NT2/D1 (cell line): Measurements from ENCODE around the gene ADGRD1.

ENCODE experiments used
- DNase-seq: peaks from one replicate; pipeline ENCODE4 v3.0.0-alpha.2; 2011; ENCODE audit warnings: low read depth, low spot score
- H3K27me3 ChIP-seq: 2 replicates; pipeline ENCODE4 v1.6.0; 2011; ENCODE audit warnings: mild to moderate bottlenecking; ENCODE audit not compliant: insufficient read length, insufficient read depth
- H3K36me3 ChIP-seq: 2 replicates; pipeline ENCODE4 v1.6.1; 2011; ENCODE audit warnings: mild to moderate bottlenecking, low read length, mixed read lengths; ENCODE audit not compliant: insufficient read depth, insufficient read length
- H3K4me1 ChIP-seq: 2 replicates; pipeline ENCODE4 v1.5.1; 2011; ENCODE audit not compliant: insufficient read depth, insufficient read length
- H3K4me3 ChIP-seq: 2 replicates; pipeline ENCODE4 v1.5.1; 2011; ENCODE audit warnings: low read depth; ENCODE audit not compliant: insufficient read length
- H3K9ac ChIP-seq: 2 replicates; pipeline ENCODE4 v1.6.0; 2011; ENCODE audit warnings: low read depth; ENCODE audit not compliant: insufficient read length
- H3K9me3 ChIP-seq: 2 replicates; pipeline ENCODE4 v1.5.1; 2011; ENCODE audit warnings: mild to moderate bottlenecking, low read length; ENCODE audit not compliant: insufficient read depth
- SUZ12 ChIP-seq: IDR thresholded peaks from 2 replicates; pipeline ENCODE4 v1.6.1; 2011; ENCODE audit not compliant: insufficient read length, insufficient read depth; ENCODE audit errors: extremely low read depth
- YY1 ChIP-seq: IDR thresholded peaks from 2 replicates; pipeline ENCODE4 v1.6.1; 2011; ENCODE audit not compliant: insufficient read length, insufficient read depth
- ZNF274 ChIP-seq: IDR thresholded peaks from 2 replicates; pipeline ENCODE4 v1.6.1; 2011; ENCODE audit warnings: mild to moderate bottlenecking, low read depth, low read length

The ADGRD1 gene

DNA sequence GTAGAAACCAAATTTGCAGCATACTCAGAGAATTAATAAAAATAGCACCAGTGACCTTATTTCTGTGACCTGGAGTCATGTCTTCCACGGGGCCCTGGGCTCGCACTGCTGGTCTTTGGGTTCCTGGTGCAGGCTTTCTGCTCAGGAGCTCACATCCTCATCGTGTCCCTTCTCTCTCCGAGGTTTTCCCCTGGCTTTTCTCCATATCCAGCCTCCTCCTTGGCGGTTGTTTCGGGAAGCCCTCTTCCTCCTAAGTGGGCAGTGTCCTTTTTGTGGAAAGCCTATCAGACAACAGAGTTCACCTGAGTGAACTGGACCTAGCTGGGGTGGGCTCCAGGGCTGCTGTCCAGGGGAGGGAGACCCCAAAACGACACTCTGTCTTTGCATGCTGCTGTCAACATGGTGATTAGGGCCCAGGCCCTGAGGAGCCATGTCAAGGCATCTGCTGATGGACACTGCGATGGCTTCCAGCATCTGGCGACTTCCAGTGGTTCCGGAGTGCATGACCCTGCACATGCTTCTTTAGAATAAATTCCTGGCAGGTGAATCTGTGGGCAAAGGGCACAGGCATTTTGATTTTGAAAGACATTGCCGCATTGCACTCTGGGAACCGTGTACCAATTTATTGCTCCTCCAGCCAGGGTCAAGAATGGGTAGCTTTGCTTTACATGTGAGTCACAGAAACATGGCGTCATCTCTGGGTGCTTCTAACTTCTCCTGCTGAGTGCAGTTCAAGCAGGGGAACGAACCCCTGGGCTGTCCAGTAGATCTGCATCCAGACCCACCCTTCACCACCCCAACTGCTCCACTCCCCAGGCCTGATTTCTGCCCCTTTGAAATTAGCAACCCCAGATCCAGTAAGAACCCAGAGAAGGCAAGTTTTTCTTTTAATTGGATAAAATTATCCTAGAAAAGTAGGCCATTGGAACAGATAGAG is 136.8 kb downstream of the ADGRD1 start:
- TF ChIP-seq SUZ12 (no peak), YY1 (no peak), ZNF274 (no peak)
- H3K36me3 ChIP-seq, result no peaks in the 10 kb centered on the region
- H3K9me3 ChIP-seq, result no peaks in the 10 kb centered on the region
- DNase-seq, result no peak
- H3K4me3 ChIP-seq, result no peak overlapping the region
- H3K27me3 ChIP-seq, result no peaks in the 10 kb centered on the region
- no peak overlapping the region for H3K9ac ChIP-seq
- H3K4me1 ChIP-seq, result peaks cover 1% of the 10 kb centered on the region

DNA sequence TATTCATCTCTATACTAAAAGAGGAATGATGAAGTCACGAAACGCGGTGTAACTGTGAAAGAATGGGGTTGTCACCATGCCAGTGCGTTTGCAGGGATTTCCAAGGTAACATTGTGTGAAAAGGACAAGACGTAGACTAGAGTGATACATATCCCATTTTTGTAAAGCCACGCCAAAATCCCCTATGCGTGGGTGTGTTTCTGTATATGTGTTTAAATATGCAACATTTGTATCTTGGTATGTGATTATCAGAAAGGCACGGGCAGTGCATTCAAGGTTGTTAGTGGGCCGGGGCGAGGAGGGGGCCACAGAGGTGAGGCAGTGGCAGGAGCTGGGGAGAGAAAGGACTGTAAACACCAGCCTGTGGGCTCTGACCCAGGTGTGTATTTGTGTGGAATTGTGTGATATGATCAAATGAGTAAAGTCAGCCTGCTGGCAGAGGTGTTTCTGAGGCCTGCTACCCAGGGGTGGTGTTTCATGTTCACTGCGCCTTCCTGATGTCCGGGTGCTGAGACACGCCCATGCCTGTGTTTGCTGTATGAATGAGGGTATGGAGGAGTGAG is 137.8 kb downstream of the ADGRD1 start:
- H3K9me3 ChIP-seq, result no peaks in the 10 kb centered on the region
- TF ChIP-seq ZNF274 (no peak), SUZ12 (no peak), YY1 (no peak)
- H3K27me3 ChIP-seq, result no peaks in the 10 kb centered on the region
- DNase-seq, result no peak
- H3K9ac ChIP-seq, result no peak overlapping the region
- H3K36me3 ChIP-seq, result no peaks in the 10 kb centered on the region
- H3K4me3 ChIP-seq, result no peak overlapping the region
- no peaks in the 10 kb centered on the region for H3K4me1 ChIP-seq

DNA sequence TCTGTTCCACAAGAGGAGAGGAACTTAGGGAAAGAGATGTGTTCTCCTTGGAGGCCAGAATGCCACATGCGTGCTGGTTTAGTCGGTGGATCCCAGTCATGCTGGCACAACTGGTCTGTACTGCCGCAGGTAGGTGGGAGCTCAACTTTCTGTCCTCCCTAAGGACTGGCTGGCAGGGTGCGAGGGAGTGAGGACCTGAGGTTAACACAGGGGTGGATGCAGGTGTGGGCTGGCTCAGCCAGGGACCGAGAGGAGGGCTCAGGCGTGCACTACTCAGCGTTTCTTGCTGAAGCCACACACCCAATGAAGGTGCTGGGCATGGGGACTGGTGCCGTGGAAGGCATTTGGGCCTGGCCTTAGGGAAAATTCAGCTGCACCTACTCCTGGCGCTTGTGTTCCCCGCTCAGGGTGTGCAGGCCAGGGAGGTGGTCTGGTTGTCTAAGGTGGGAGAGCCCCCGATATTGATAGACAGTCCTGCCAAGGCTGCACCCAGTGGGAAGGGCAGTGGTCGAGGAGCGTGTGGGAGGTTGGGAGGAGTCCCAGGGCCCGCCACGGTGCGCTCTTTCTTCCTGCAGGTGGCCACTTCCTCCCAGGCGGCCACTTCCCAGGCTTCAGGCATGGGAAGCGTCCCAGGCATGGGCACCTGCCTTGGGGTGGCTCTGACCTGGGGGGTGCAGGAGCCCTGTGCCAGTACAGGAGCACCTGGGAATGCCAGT is 138.4 kb downstream of the ADGRD1 start:
- no peaks in the 10 kb centered on the region for H3K4me1 ChIP-seq
- H3K36me3 ChIP-seq, result no peaks in the 10 kb centered on the region
- no peaks in the 10 kb centered on the region for H3K27me3 ChIP-seq
- no peak overlapping the region for H3K9ac ChIP-seq
- no peaks in the 10 kb centered on the region for H3K9me3 ChIP-seq
- no peak for DNase-seq
- no peak overlapping the region for H3K4me3 ChIP-seq
- no peak for TF ChIP-seq YY1
- TF ChIP-seq SUZ12, result no peak
- TF ChIP-seq ZNF274, result no peak

DNA sequence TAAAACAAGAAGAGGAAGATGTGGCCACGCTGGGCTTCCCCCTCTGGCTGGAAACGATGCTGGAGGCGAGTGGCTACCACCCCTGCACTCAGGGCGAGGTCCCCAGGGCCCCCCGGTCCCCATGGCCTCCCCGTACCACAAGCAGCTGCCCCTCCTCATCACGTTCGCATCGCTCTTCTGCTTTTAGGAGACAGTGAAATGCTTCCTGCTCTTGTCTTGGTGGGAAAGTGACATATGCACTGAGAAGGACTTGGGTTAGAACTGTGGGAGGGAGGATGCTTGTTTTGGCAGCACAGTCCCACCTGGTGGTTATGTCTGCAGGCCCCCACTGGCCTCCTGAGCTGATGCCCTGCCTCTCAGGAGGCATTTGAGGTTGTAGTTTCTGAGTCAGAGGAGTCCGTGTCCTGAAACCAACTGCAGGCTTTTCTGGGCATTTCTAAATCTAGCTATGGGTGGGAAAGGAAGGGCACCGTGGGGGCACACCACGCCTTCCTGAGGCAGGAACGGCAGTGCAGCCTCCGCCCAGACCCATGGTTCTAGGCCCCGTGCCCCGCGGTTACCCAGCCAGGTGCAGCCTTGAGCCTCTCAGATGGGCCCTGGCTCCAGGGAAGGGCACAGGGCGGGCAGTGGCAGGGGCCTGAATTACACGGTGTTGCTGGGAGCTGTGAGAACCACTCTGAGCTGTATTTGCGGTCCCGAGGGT is 139.3 kb downstream of the ADGRD1 start:
- no peak overlapping the region for H3K9ac ChIP-seq
- TF ChIP-seq SUZ12, result no peak
- no peak for TF ChIP-seq YY1
- no peak for TF ChIP-seq ZNF274
- DNase-seq, result no peak
- H3K36me3 ChIP-seq, result no peaks in the 10 kb centered on the region
- H3K4me3 ChIP-seq, result no peak overlapping the region
- H3K4me1 ChIP-seq, result no peaks in the 10 kb centered on the region
- no peaks in the 10 kb centered on the region for H3K27me3 ChIP-seq
- H3K9me3 ChIP-seq, result no peaks in the 10 kb centered on the region

DNA sequence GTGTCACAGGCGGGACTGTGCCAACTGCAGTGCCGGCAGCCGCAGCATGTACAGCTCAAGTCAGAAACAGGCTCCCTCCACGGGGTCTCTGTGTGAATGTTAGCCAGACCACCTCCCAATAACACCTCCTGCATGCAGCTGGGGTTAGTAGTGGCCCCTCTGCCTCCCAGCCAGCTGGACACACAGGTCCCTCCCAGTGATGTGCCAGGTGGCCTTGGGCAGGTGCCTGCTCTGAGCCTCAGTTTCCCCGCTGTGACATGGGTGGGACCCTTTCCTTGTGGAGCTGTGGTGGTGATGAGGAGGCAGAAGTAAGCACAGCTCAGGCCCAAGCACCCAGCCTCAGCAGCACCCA is 139.9 kb downstream of the ADGRD1 start:
- Histone ChIP-seq H3K4me1 (no peaks in the 10 kb centered on the region), H3K4me3 (no peak overlapping the region), H3K27me3 (no peaks in the 10 kb centered on the region), H3K36me3 (no peaks in the 10 kb centered on the region), H3K9me3 (no peaks in the 10 kb centered on the region), H3K9ac (no peak overlapping the region)
- TF ChIP-seq ZNF274, result no peak
- TF ChIP-seq SUZ12, result no peak
- no peak for TF ChIP-seq YY1
- no peak for DNase-seq

DNA sequence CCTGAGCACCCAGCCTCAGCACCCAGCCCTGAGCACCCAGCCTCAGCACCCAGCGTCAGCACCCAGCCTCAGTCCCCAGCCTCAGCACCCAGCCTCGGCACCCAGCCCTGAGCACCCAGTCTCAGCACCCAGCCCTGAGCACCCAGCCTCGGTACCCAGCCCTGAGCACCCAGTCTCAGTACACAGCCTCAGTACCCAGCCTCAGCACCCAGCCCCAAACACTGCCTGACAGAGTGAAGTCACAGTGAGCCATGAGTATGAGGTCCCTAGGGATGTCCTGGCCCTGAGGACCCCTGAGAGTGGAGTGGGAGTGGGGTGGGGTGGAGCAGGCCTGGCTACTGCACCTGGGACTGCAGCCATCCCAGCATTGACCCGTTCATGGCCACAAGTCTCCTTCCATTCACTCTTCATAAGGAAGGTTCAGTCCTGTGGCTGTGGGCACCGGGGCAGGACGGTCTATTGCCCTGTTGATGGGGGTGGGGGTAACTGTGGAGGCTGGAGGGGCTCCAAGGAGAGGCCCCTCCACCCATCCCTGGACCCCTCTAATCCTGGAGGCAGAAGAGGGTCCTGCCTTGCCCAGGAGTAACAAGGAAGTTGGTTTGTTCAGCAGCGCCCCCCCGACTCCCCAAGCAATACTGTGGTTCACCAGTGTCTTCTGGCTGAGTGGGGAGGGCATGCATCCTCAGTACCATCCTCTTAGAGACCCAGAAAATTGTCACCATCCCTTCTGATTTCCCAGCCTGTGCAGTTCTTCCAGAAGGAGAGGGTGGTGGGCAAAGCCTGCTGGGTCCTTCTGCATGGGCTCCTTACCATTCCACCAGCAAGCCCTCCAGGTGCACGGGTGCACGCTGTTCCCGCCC is 140.5 kb downstream of the ADGRD1 start:
- no peaks in the 10 kb centered on the region for H3K36me3 ChIP-seq
- H3K9ac ChIP-seq, result no peak overlapping the region
- H3K4me1 ChIP-seq, result no peaks in the 10 kb centered on the region
- no peak overlapping the region for H3K4me3 ChIP-seq
- DNase-seq, result no peak
- no peaks in the 10 kb centered on the region for H3K9me3 ChIP-seq
- TF ChIP-seq YY1 (no peak), ZNF274 (no peak), SUZ12 (no peak)
- no peaks in the 10 kb centered on the region for H3K27me3 ChIP-seq
